A673 (cell line): ENCODE measurements around the gene SLC12A6. TPM values are rescaled to one million over a fixed set of nuclear protein-coding genes. Genes with fewer than 3 reads are reported as not detected.

Source experiments
- BruUV-seq: library from RNA; stranded (reverse); fragments of 400-500 nt; replicated peaks from 2 replicates; lab custom pipeline; 2021; lab: Mats Ljungman, UMichigan
- CTCF ChIA-PET: fragments of 300-600 bp; sonication (Branson Sonifier 250); formaldehyde crosslinking; loops from one replicate; lab custom pipeline; 2022; ENCODE audit warnings: antibody characterized with exemption; lab: Charles Lee
- POLR2A ChIA-PET: fragments of 300-600 bp; sonication (Branson Sonifier 250); formaldehyde crosslinking; loops from one replicate; lab custom pipeline; 2022; ENCODE audit warnings: antibody characterized with exemption; ENCODE audit not compliant: low non-redundant PET; lab: Charles Lee
- DNase-seq: peaks from one replicate; pipeline ENCODE4 v3.0.0-alpha.2; 2015; ENCODE audit warnings: low spot score
- H3K27ac ChIP-seq: fragments of 200-600 bp; sonication (generic); 2 replicates; pipeline ENCODE4 v1.5.1; 2016; ENCODE audit warnings: mixed run types, low read depth, mild to moderate bottlenecking, mixed read lengths, antibody characterized with exemption, low read length; ENCODE audit not compliant: poor library complexity, severe bottlenecking
- H3K27me3 ChIP-seq: fragments of 200-600 bp; sonication (generic); replicated peaks from 2 replicates; pipeline ENCODE4 v1.6.1; 2017; ENCODE audit warnings: mixed run types, low read depth, mild to moderate bottlenecking, mixed read lengths, antibody characterized with exemption, low read length; ENCODE audit not compliant: insufficient read depth, poor library complexity
- H3K36me3 ChIP-seq: fragments of 200-600 bp; sonication (generic); 2 replicates; pipeline ENCODE4 v1.6.1; 2016; ENCODE audit warnings: mixed run types, mild to moderate bottlenecking, mixed read lengths, antibody characterized with exemption, low read length; ENCODE audit not compliant: insufficient read depth, poor library complexity, severe bottlenecking
- H3K4me1 ChIP-seq: fragments of 200-600 bp; sonication (generic); 2 replicates; pipeline ENCODE4 v1.6.1; 2017; ENCODE audit warnings: mixed run types, mild to moderate bottlenecking, mixed read lengths, antibody characterized with exemption, low read length; ENCODE audit not compliant: insufficient read depth, poor library complexity, severe bottlenecking
- H3K4me3 ChIP-seq: fragments of 200-600 bp; sonication (generic); 2 replicates; pipeline ENCODE4 v1.5.1; 2016; ENCODE audit warnings: low read depth, mixed run types, mild to moderate bottlenecking, mixed read lengths, low read length; ENCODE audit not compliant: poor library complexity, severe bottlenecking
- H3K9me3 ChIP-seq: fragments of 200-600 bp; sonication (generic); 2 replicates; pipeline ENCODE4 v1.6.1; 2016; ENCODE audit warnings: mixed run types, low read depth, mild to moderate bottlenecking, mixed read lengths, antibody characterized with exemption, low read length; ENCODE audit not compliant: poor library complexity, severe bottlenecking
- EZH2 ChIP-seq: fragments of 200-600 bp; sonication (generic); IDR thresholded peaks from 2 replicates; pipeline ENCODE4 v1.6.1; 2017; ENCODE audit warnings: borderline replicate concordance, low read depth, mild to moderate bottlenecking, mixed read lengths, antibody characterized with exemption, low read length; ENCODE audit not compliant: poor library complexity, severe bottlenecking
- intact Hi-C: fragments of 100-400 bp; cut with micrococcal nuclease; formaldehyde crosslinking; loops from one replicate; pipeline ENCODE4 v1.10.0; 2022; ENCODE audit not compliant: unreplicated experiment
- total RNA-seq: library from RNA; stranded (reverse); gene quantifications from 2 replicates; pipeline ENCODE4 v1.2.3, GENCODE V29; 2021
- TF ChIP-seq, protein P1 (sequence below): fragments of 300-800, 200-600 bp; sonication (generic); conservative IDR thresholded peaks from 2 replicates; pipeline ENCODE4 v1.5.1; 2017; ENCODE audit warnings: low read depth, mild to moderate bottlenecking, antibody characterized with exemption, low read length, moderate library complexity, mixed read lengths

SLC12A6 gene
- total RNA-seq, 1 experiment from 2014 or later = 17.2 TPM

DNA sequence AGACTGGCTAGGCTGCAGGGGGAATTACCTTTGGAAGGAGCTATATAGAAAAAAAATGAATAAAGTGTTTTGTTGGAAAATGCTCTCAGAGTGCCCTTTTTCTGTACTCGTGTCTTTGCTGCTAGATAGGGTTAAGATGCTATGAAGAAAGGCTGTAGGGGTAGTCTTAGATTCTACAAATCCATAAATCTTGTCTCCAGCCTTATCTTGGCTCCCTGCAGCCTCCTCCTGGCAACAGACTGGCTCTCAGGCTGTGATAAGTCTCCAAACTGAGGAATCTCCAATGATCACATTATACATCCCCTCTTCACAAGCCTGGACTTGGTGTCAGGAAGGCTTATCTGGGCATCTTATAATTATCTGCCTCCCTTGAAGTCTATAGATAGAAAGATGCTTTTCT, 20.1 kb upstream of the SLC12A6 start:
- TF ChIP-seq, protein P1, sequence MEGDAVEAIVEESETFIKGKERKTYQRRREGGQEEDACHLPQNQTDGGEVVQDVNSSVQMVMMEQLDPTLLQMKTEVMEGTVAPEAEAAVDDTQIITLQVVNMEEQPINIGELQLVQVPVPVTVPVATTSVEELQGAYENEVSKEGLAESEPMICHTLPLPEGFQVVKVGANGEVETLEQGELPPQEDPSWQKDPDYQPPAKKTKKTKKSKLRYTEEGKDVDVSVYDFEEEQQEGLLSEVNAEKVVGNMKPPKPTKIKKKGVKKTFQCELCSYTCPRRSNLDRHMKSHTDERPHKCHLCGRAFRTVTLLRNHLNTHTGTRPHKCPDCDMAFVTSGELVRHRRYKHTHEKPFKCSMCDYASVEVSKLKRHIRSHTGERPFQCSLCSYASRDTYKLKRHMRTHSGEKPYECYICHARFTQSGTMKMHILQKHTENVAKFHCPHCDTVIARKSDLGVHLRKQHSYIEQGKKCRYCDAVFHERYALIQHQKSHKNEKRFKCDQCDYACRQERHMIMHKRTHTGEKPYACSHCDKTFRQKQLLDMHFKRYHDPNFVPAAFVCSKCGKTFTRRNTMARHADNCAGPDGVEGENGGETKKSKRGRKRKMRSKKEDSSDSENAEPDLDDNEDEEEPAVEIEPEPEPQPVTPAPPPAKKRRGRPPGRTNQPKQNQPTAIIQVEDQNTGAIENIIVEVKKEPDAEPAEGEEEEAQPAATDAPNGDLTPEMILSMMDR = no peak
- no peak for TF ChIP-seq EZH2
- ChIA-PET POLR2A (interaction anchor here (0.6 kb wide), 1 partner anchor 125 kb away, joined by 4 read pairs; no protein-coding TSS in a partner anchor), CTCF (interaction anchor here (0.8 kb wide), 1 partner anchor 10 kb away, joined by 11 read pairs; no protein-coding TSS in a partner anchor)
- no TSS peak for BruUV-seq
- intact Hi-C loops = no loop called here
- Histone ChIP-seq H3K27ac (no peak overlapping the region), H3K9me3 (no peaks in the 10 kb centered on the region), H3K4me1 (no peaks in the 10 kb centered on the region), H3K36me3 (peaks cover 6% of the 10 kb centered on the region), H3K27me3 (no peaks in the 10 kb centered on the region), H3K4me3 (no peak overlapping the region)
- DNase-seq = no peak

GRCh38 chr15:34355241-34355640, 17.7 kb upstream of the SLC12A6 start:
- TF ChIP-seq EZH2 = no peak
- TF ChIP-seq, protein P1 = no peak
- intact Hi-C loops = no loop called here
- Histone ChIP-seq H3K4me1 (no peaks in the 10 kb centered on the region), H3K27me3 (no peaks in the 10 kb centered on the region), H3K4me3 (no peak overlapping the region), H3K36me3 (peaks cover 6% of the 10 kb centered on the region), H3K27ac (no peak overlapping the region), H3K9me3 (no peaks in the 10 kb centered on the region)
- BruUV-seq = no TSS peak
- ChIA-PET CTCF (no interaction called here), POLR2A (no interaction called here)
- no peak for DNase-seq

GRCh38 chr15:34354286-34354685, 16.7 kb upstream of the SLC12A6 start:
- ChIA-PET CTCF (no interaction called here), POLR2A (no interaction called here)
- no peak for TF ChIP-seq EZH2
- TF ChIP-seq, protein P1 = no peak
- no peaks in the 10 kb centered on the region for H3K9me3 ChIP-seq
- no peak for DNase-seq
- intact Hi-C loops = no loop called here
- H3K4me1 ChIP-seq = no peaks in the 10 kb centered on the region
- H3K36me3 ChIP-seq = no peaks in the 10 kb centered on the region
- H3K27ac ChIP-seq = no peak overlapping the region
- H3K4me3 ChIP-seq = no peak overlapping the region
- H3K27me3 ChIP-seq = no peaks in the 10 kb centered on the region
- no TSS peak for BruUV-seq
